A549 (cell line): ENCODE data around the gene TENM3.

Source experiments
- ESRRA ChIP-seq: fragments of 150-350 bp; IDR thresholded peaks from 2 replicates; pipeline ENCODE4 v1.6.1; 2014; ENCODE audit warnings: mild to moderate bottlenecking, low read length, borderline replicate concordance
- JUN ChIP-seq, 2 experiments: fragments of >200 bp; sonication (Bioruptor Twin); formaldehyde crosslinking; IDR thresholded peaks; 2 replicates in 1 of 2; 3 replicates in 1 of 2; pipeline ENCODE4 v1.6.1; 2016 to 2017
- JUNB ChIP-seq: fragments of >200 bp; sonication (Bioruptor Twin); formaldehyde crosslinking; IDR thresholded peaks from 2 replicates; pipeline ENCODE4 v1.6.1; 2016
- POLR2A ChIP-seq: IDR thresholded peaks from 2 replicates; pipeline ENCODE4 v1.6.1; 2012; ENCODE audit warnings: mild to moderate bottlenecking, low read length
- RNF2 ChIP-seq: fragments of 200-600 bp; sonication (generic); IDR thresholded peaks from 2 replicates; pipeline ENCODE4 v1.6.1; 2016; ENCODE audit warnings: low read depth, mild to moderate bottlenecking, antibody characterized with exemption, moderate library complexity, borderline replicate concordance
- TF ChIP-seq, protein P1 (sequence below): IDR thresholded peaks from 2 replicates; pipeline ENCODE4 v1.6.1; 2012

DNA sequence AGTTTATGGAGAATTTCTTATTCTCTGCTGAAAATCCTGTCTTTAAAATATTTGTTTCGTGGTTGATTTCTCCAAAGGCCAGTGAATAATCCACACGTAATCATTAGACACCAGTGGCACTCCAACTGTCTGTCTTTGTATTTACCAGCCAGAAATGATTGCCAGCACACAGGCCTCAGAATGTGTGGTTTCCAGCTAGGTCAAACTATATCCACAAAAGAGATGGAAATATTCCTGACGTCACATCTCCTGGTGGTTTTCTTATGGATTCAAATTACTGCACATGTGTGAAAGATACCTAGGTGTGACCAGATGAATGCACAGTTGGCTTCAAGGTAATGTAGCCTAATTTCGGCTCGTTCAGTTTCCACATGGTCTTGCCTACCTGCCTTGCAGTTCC lies 27.2 kb upstream of the TENM3 start:
- TF ChIP-seq JUN (IDR thresholded peaks at IDR 0.05): no peak
- no peak for TF ChIP-seq POLR2A
- TF ChIP-seq, protein P1, sequence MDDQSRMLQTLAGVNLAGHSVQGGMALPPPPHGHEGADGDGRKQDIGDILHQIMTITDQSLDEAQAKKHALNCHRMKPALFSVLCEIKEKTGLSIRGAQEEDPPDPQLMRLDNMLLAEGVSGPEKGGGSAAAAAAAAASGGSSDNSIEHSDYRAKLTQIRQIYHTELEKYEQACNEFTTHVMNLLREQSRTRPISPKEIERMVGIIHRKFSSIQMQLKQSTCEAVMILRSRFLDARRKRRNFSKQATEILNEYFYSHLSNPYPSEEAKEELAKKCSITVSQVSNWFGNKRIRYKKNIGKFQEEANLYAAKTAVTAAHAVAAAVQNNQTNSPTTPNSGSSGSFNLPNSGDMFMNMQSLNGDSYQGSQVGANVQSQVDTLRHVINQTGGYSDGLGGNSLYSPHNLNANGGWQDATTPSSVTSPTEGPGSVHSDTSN: no peak
- TF ChIP-seq RNF2: no peak
- no peak for TF ChIP-seq ESRRA
- no peak for TF ChIP-seq JUNB
